ENCODE measurements around the gene ATP9B.

GRCh38 chr18:79048245-79048632 lies 21.0 kb upstream of the ATP9B start:
- no peak for TF ChIP-seq CTCF (conservative IDR thresholded peaks at IDR 0.05; ENCODE audit: low read length)
- no peak for TF ChIP-seq EZH2phosphoT487 (IDR thresholded peaks at IDR 0.05; ENCODE audit: borderline replicate concordance)

Measured in Loucy (cell line).